Left lobe of liver (tissue), 2 donors: ENCODE data around the gene CCNL1. TPM values are rescaled to one million over a fixed set of nuclear protein-coding genes. Genes with fewer than 3 reads are reported as not detected.
"Not testable (repeated sequence)": the region's sequence is repeated elsewhere in the genome, so short reads cannot be mapped to it uniquely, and the experiment has no call there.

ENCODE experiments used
- ATAC-seq: fragments of 200-7000 bp; cut with Tn5 transposase; one replicate; pipeline ENCODE4 v1.9.1; 2020; ENCODE audit warnings: mild to moderate bottlenecking, moderate library complexity
- DNase-seq: peaks from one replicate; pipeline ENCODE4 v3.0.0-alpha.2; 2020; ENCODE audit warnings: low spot score
- total RNA-seq: library from RNA; stranded (reverse); gene quantifications from one replicate; pipeline ENCODE4 v1.2.1, GENCODE V29; 2021
- donor health status: DM: no; HTN: no; CAD: no; lungs with moderate emphysema.
- donor health status: DM: no; HTN: yes; CAD: no.

CCNL1 gene
- total RNA-seq, 1 donor from 2014 or later, result 39.8 TPM

- DNase-seq (no peak), ATAC-seq (no peak)
These were observed 12.8 kb upstream of the CCNL1 start for GRCh38 chr3:157172746-157173145.

- DNase-seq (no peak), ATAC-seq (no peak)
These were observed 10.9 kb upstream of the CCNL1 start for GRCh38 chr3:157170861-157171260.

GRCh38 chr3:157167371-157168042 lies 7.6 kb upstream of the CCNL1 start:
- peak; percentile 60 for ATAC-seq
- no peak for DNase-seq

GRCh38 chr3:157166561-157166960 lies 6.6 kb upstream of the CCNL1 start:
- DNase-seq (no peak), ATAC-seq (peak; percentile 75)

GRCh38 chr3:157166115-157166514 lies 6.2 kb upstream of the CCNL1 start:
- peak; percentile 53 for ATAC-seq
- no peak for DNase-seq

- ATAC-seq (no peak), DNase-seq (no peak)
These were observed 3.4 kb upstream of the CCNL1 start for GRCh38 chr3:157163217-157163953.

GRCh38 chr3:157162620-157163019 lies 2.7 kb upstream of the CCNL1 start:
- DNase-seq, result peak; percentile 80

GRCh38 chr3:157160658-157161424 lies 894 bp upstream of the CCNL1 start:
- ATAC-seq (peak; percentile 70), DNase-seq (peak; percentile 92)

More at GRCh38 chr3:157162620-157163019, 2.7 kb upstream of the CCNL1 start:
- not testable (repeated sequence) for ATAC-seq

GRCh38 chr3:157159037-157159761 lies 748 bp downstream of the CCNL1 start:
- DNase-seq (peak; percentile 85), ATAC-seq (peak; percentile 65)

GRCh38 chr3:157157836-157158235 lies 2.1 kb downstream of the CCNL1 start:
- no peak for DNase-seq
- ATAC-seq, result no peak

GRCh38 chr3:157156837-157157635 lies 2.9 kb downstream of the CCNL1 start:
- DNase-seq, result no peak
- no peak for ATAC-seq

GRCh38 chr3:157155591-157155990 lies 4.4 kb downstream of the CCNL1 start:
- no peak for ATAC-seq
- DNase-seq, result no peak

GRCh38 chr3:157154563-157155330 lies 5.2 kb downstream of the CCNL1 start:
- ATAC-seq (no peak), DNase-seq (no peak)

- no peak for ATAC-seq
These were observed 7.0 kb downstream of the CCNL1 start for GRCh38 chr3:157152930-157153329.

GRCh38 chr3:157152438-157152837 lies 7.5 kb downstream of the CCNL1 start:
- ATAC-seq (no peak), DNase-seq (no peak)

More at GRCh38 chr3:157152930-157153329, 7.0 kb downstream of the CCNL1 start:
- DNase-seq, result no peak

GRCh38 chr3:157151627-157152026 lies 8.3 kb downstream of the CCNL1 start:
- DNase-seq, result no peak
- peak; percentile 51 for ATAC-seq

- ATAC-seq, result no peak
- no peak for DNase-seq
These were observed 8.8 kb downstream of the CCNL1 start for GRCh38 chr3:157151151-157151550.

- no peak for ATAC-seq
These were observed 10.7 kb downstream of the CCNL1 start for GRCh38 chr3:157149136-157149696.

More at GRCh38 chr3:157149136-157149696, 10.7 kb downstream of the CCNL1 start:
- DNase-seq, result no peak
